Breast epithelium (tissue), 3 donors: ENCODE results near the gene ARL6IP5.

Experiments
- POLR2A ChIP-seq: fragments of 450-650 bp; IDR thresholded peaks from one replicate; pipeline ENCODE4 v1.6.1; 2016; ENCODE audit warnings: antibody characterized with exemption, mild to moderate bottlenecking, moderate library complexity
- POLR2AphosphoS5 ChIP-seq, 3 donors: sonication (generic); formaldehyde crosslinking; IDR thresholded peaks; one replicate each; pipeline ENCODE4 v1.6.1; 2017; ENCODE audit warnings: antibody characterized with exemption in 3 of 3
- TF ChIP-seq, protein P1 (sequence below), 3 donors: fragments of 450-650 bp; IDR thresholded peaks; one replicate each; pipeline ENCODE4 v1.5.1; 2016 to 2017; ENCODE audit warnings: antibody characterized with exemption in 3 of 3, mild to moderate bottlenecking in 3 of 3, moderate library complexity in 3 of 3

DNA sequence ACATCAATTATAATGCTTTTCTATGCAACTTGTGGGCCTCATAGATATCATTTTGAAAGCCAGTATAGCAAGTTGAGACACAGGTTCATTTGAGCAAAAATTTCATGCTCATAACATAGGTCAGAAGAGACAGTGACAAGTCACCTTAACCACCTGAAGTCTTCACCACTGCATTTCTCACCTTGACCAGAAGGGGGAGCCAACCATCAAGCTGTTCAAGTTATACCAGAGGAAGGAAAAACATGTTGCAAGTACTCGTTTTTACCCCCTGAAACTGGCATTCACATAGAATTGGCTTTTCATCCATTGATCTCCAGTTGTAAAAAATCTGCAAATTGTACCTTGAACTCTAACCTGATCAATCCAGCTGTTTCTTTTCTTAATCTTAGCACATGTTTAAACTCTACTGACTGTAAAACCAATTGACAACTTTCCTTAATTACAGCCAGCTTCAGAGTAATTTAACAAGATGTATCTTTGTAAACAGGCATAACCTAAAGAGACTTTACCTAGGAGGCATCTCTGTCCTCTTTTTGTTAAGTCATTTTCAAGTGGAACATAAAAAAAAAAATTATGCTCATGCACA, 36.2 kb downstream of the ARL6IP5 start:
- TF ChIP-seq, protein P1, sequence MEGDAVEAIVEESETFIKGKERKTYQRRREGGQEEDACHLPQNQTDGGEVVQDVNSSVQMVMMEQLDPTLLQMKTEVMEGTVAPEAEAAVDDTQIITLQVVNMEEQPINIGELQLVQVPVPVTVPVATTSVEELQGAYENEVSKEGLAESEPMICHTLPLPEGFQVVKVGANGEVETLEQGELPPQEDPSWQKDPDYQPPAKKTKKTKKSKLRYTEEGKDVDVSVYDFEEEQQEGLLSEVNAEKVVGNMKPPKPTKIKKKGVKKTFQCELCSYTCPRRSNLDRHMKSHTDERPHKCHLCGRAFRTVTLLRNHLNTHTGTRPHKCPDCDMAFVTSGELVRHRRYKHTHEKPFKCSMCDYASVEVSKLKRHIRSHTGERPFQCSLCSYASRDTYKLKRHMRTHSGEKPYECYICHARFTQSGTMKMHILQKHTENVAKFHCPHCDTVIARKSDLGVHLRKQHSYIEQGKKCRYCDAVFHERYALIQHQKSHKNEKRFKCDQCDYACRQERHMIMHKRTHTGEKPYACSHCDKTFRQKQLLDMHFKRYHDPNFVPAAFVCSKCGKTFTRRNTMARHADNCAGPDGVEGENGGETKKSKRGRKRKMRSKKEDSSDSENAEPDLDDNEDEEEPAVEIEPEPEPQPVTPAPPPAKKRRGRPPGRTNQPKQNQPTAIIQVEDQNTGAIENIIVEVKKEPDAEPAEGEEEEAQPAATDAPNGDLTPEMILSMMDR (IDR thresholded peaks at IDR 0.05) = peak; percentile 79 to 95 (median 85)
- TF ChIP-seq POLR2AphosphoS5 (IDR thresholded peaks at IDR 0.05) (no peak), POLR2A (no peak)
